SJCRH30 (cell line): ENCODE measurements around the gene CEMIP. TPM values are rescaled to one million over a fixed set of nuclear protein-coding genes. Genes with fewer than 3 reads are reported as not detected.

ENCODE experiments used
- DNase-seq, 2 experiments: peaks; one replicate each; pipeline ENCODE4 v3.0.0-alpha.2; 2015 to 2020
- H3K27ac ChIP-seq: fragments of 250-450 bp; sonication (Bioruptor Pico); 2 replicates; pipeline ENCODE4 v1.5.1; 2020; ENCODE audit warnings: mild to moderate bottlenecking, moderate library complexity
- H3K27me3 ChIP-seq: fragments of 250-450 bp; sonication (Bioruptor Pico); 2 replicates; pipeline ENCODE4 v1.5.1; 2020; ENCODE audit warnings: mild to moderate bottlenecking, moderate library complexity
- H3K36me3 ChIP-seq: fragments of 250-450 bp; sonication (Bioruptor Pico); 2 replicates; pipeline ENCODE4 v1.5.1; 2020; ENCODE audit warnings: mild to moderate bottlenecking, moderate library complexity
- H3K4me1 ChIP-seq: fragments of 250-450 bp; sonication (Bioruptor Pico); 2 replicates; pipeline ENCODE4 v1.5.1; 2020; ENCODE audit warnings: mild to moderate bottlenecking, moderate library complexity
- H3K4me3 ChIP-seq: fragments of 250-450 bp; sonication (Bioruptor Pico); 2 replicates; pipeline ENCODE4 v1.5.1; 2020; ENCODE audit warnings: mild to moderate bottlenecking, moderate library complexity
- H3K9me3 ChIP-seq: fragments of 250-450 bp; sonication (Bioruptor Pico); replicated peaks from 2 replicates; pipeline ENCODE4 v1.5.1; 2020; ENCODE audit warnings: mild to moderate bottlenecking, moderate library complexity
- total RNA-seq: library from RNA; depleted of rRNA; stranded (reverse); fragments of >200 nt; shearing (Covaris generic); gene quantifications from 2 replicates; pipeline ENCODE4 v1.2.3, GENCODE V29; 2014; rRNA removed

Gene CEMIP
- total RNA-seq = 0.20 and 0.33 TPM in 2 replicates

DNA sequence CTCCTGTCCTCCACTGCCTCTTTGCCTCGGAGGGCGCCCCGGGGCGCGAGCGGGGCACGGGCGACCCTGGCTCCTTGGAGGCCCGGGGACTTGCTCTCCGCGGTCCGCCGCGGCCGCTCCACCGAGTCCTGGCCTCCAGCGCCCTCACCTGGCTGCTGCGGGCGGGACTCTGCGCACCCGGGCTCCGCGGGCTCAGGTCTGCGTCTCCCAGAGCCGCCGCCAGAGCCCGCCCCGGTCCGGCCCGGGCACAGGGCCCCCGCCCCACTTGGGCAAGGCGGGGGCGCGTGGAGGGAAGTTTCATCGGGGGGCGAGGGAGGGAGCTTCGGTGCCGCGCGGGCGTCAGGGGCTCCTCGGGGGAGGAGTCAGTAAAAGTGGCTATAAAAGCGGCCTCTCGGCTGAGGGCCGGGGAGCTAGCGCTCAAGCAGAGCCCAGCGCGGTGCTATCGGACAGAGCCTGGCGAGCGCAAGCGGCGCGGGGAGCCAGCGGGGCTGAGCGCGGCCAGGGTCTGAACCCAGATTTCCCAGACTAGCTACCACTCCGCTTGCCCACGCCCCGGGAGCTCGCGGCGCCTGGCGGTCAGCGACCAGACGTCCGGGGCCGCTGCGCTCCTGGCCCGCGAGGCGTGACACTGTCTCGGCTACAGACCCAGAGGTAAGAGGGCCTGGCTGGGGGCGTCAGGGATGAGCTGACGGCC lies at the start of gene CEMIP:
Gene CEMIP, plus strand, starts transcription at position 407 of the 694 bp plus-strand sequence. CDS start 94,510 bp downstream, outside the sequence.
- H3K4me3 ChIP-seq = no peak within 1 kb of the TSS; the same call in 1 of the 2 replicates
- peak; percentile 21 to 32 for DNase-seq
- H3K27me3 ChIP-seq = no peaks in the 10 kb centered on the region; the same call in 1 of the 2 replicates
- H3K27ac ChIP-seq = no peak within 1 kb of the TSS
- no peaks in the 10 kb centered on the region for H3K9me3 ChIP-seq
- no peaks in the 10 kb centered on the region for H3K4me1 ChIP-seq
- no peaks in the 10 kb centered on the region for H3K36me3 ChIP-seq

DNA sequence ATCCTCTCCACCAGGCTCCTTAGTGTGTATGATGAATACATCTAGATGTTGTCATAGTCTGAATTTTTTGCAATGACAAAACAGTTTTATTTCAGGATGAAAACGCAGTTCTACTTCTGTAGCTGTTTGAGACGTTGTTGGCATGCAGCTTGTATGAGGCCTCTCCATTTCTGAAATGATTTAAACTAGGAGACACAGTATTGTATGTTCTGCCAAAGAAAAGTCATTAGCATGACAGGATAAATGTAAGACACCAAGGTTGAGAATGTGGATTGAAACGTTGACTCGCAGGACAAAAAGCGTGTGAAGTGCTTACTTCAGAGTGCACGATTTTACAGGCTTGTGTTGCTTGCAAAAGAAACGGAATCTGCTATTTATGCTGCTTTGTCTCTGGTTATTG lies 48.8 kb upstream of the CEMIP start:
- Histone ChIP-seq H3K9me3 (no peaks in the 10 kb centered on the region), H3K27me3 (no peaks in the 10 kb centered on the region), H3K27ac (no peak overlapping the region), H3K4me1 (no peaks in the 10 kb centered on the region), H3K4me3 (no peak overlapping the region), H3K36me3 (no peaks in the 10 kb centered on the region)
- DNase-seq = no peak

DNA sequence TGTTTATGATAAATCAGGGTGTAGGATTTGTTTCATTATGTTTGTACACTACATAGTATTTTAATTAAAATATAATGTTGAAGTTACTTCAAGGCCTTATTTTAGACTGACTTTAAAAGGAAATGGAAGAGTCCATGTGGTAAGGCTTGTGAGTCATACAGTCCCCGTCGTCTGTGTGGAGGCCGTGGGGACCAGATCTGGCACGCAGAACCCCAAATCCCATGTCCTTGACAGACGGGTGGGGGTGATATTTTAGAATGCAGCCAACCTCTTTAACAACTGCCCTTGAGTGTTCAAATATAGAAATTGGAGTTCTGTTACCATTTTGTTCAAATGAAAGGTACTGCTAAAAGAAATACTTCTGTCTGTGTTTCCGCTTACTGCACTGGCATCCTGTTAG lies 48.2 kb upstream of the CEMIP start:
- Histone ChIP-seq H3K27me3 (no peaks in the 10 kb centered on the region), H3K4me1 (no peaks in the 10 kb centered on the region), H3K36me3 (no peaks in the 10 kb centered on the region), H3K27ac (no peak overlapping the region), H3K4me3 (no peak overlapping the region), H3K9me3 (no peaks in the 10 kb centered on the region)
- DNase-seq = no peak

DNA sequence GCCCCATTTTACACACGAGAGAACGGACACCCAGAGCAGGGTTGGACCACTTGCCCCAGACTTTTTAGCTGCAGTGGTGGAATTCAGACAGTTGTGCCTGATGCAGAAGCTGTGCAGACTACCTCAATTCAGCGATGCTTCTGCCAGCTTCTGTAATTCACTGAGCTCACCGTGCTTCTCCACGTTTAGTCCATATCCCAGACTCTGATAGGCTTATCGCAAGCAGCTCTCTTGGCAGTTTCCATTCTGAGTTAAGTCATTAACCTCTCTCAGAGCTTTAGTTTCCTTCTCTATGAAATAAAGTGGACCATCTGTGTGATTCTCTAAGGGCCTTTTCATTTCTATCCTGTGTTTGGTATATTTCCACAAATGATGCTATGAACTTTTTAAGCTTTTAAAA lies 47.0 kb upstream of the CEMIP start:
- Histone ChIP-seq H3K4me3 (no peak overlapping the region), H3K27ac (no peak overlapping the region)

DNA sequence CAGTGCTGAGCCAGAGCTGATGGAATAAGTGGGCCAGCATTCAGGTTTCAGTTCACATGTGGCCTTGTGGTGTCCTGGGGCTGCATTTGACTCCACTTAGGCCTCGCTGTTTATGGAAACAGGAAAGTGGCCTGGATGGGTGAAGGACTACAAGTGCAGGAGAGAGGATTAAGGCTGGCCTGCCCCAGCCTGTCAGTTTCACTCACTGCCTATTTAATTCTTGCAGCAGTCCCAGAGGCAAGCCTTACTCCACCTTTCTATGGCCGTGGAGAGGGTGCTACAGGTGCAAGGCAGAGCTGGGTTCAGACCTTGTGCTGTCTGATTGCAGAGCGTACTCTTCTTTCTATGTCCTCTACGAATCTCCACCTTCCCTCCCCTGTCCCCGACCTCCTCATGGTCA lies 46.4 kb upstream of the CEMIP start:
- no peaks in the 10 kb centered on the region for H3K36me3 ChIP-seq
- H3K9me3 ChIP-seq = no peaks in the 10 kb centered on the region
- H3K4me1 ChIP-seq = no peaks in the 10 kb centered on the region
- no peak overlapping the region for H3K4me3 ChIP-seq
- no peak overlapping the region for H3K27ac ChIP-seq
- no peak for DNase-seq
- no peaks in the 10 kb centered on the region for H3K27me3 ChIP-seq

More for the DNA sequence above, 47.0 kb upstream of the CEMIP start:
- Histone ChIP-seq H3K27me3 (no peaks in the 10 kb centered on the region), H3K9me3 (no peaks in the 10 kb centered on the region), H3K4me1 (no peaks in the 10 kb centered on the region), H3K36me3 (no peaks in the 10 kb centered on the region)
- no peak for DNase-seq

DNA sequence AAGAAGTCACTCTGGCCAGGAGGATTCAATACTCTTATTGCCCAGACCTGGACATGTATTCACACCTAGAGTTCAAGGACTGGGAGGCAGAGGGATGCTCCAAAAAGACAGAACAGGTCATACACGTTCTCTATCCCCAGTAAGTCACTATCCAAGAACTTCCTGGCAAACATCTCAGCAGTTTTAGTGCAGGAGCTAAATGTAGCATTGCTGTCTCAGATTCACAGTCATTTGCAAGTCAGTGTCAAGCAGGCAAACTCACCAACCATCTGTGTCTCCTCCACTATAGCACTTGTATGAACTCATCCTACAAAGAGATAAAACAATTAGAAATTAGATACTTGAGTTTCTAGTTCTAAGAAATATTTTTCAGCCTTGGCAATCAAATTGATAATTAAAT lies 45.7 kb upstream of the CEMIP start:
- Histone ChIP-seq H3K4me1 (no peaks in the 10 kb centered on the region), H3K27ac (no peak overlapping the region), H3K36me3 (no peaks in the 10 kb centered on the region), H3K4me3 (no peak overlapping the region), H3K9me3 (no peaks in the 10 kb centered on the region), H3K27me3 (no peaks in the 10 kb centered on the region)
- DNase-seq = no peak

GRCh38 chr15:80735344-80735743 lies 43.8 kb upstream of the CEMIP start:
- no peak for DNase-seq
- Histone ChIP-seq H3K36me3 (no peaks in the 10 kb centered on the region), H3K27me3 (no peaks in the 10 kb centered on the region), H3K9me3 (no peaks in the 10 kb centered on the region), H3K27ac (no peak overlapping the region), H3K4me1 (0 out of 2 replicates have a peak, but pooled peaks cover 2% of the 10 kb centered on the region), H3K4me3 (no peak overlapping the region)

GRCh38 chr15:80736560-80736959 lies 42.6 kb upstream of the CEMIP start:
- Histone ChIP-seq H3K4me3 (no peak overlapping the region), H3K9me3 (no peaks in the 10 kb centered on the region), H3K27ac (no peak overlapping the region), H3K4me1 (0 out of 2 replicates have a peak, but pooled peaks cover 2% of the 10 kb centered on the region), H3K27me3 (no peaks in the 10 kb centered on the region), H3K36me3 (no peaks in the 10 kb centered on the region)
- DNase-seq = no peak

- Histone ChIP-seq H3K4me3 (no peak overlapping the region), H3K9me3 (no peaks in the 10 kb centered on the region), H3K4me1 (0 out of 2 replicates have a peak, but pooled peaks cover 2% of the 10 kb centered on the region), H3K27ac (no peak overlapping the region), H3K36me3 (no peaks in the 10 kb centered on the region), H3K27me3 (no peaks in the 10 kb centered on the region)
- DNase-seq = peak in 1 of 2 experiments; percentile 34
Observed at GRCh38 chr15:80739919-80740318, 39.3 kb upstream of the CEMIP start.

DNA sequence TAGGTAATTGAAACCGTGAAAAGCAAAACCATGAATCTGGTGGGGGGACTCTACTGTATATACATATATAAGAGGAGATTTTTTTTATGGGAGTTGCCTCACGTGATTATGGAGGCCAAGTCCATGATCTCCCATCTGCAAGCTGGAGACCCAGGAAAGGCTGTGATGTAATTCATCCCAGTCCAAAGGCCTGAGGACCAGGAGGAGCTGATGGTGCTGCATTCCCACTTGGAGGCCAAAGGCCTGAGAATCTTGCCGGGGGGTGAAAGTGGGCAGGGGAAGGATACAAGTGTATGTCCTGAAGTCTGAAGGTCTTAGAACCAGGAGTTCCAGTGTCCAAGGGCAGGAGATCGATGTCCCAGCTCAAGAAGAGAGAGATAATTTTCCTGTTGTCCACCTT lies 37.1 kb upstream of the CEMIP start:
- no peaks in the 10 kb centered on the region for H3K27me3 ChIP-seq
- H3K4me1 ChIP-seq = 0 out of 2 replicates have a peak, but pooled peaks cover 2% of the 10 kb centered on the region
- DNase-seq = no peak
- H3K36me3 ChIP-seq = no peaks in the 10 kb centered on the region
- no peak overlapping the region for H3K27ac ChIP-seq
- no peaks in the 10 kb centered on the region for H3K9me3 ChIP-seq
- no peak overlapping the region for H3K4me3 ChIP-seq

- Histone ChIP-seq H3K4me1 (0 out of 2 replicates have a peak, but pooled peaks cover 2% of the 10 kb centered on the region), H3K27me3 (no peaks in the 10 kb centered on the region), H3K27ac (no peak overlapping the region), H3K9me3 (no peaks in the 10 kb centered on the region), H3K36me3 (no peaks in the 10 kb centered on the region), H3K4me3 (no peak overlapping the region)
- no peak for DNase-seq
Observed at GRCh38 chr15:80743189-80743833, 35.9 kb upstream of the CEMIP start.

GRCh38 chr15:80744415-80744814 lies 34.8 kb upstream of the CEMIP start:
- Histone ChIP-seq H3K27me3 (no peaks in the 10 kb centered on the region), H3K9me3 (no peaks in the 10 kb centered on the region), H3K27ac (no peak overlapping the region), H3K4me3 (no peak overlapping the region), H3K4me1 (0 out of 2 replicates have a peak, but pooled peaks cover 2% of the 10 kb centered on the region), H3K36me3 (no peaks in the 10 kb centered on the region)
- DNase-seq = no peak

GRCh38 chr15:80744826-80745225 lies 34.3 kb upstream of the CEMIP start:
- Histone ChIP-seq H3K27ac (no peak overlapping the region), H3K4me3 (no peak overlapping the region), H3K27me3 (no peaks in the 10 kb centered on the region), H3K36me3 (no peaks in the 10 kb centered on the region), H3K4me1 (0 out of 2 replicates have a peak, but pooled peaks cover 2% of the 10 kb centered on the region), H3K9me3 (no peaks in the 10 kb centered on the region)
- DNase-seq = no peak

GRCh38 chr15:80745888-80746287 lies 33.3 kb upstream of the CEMIP start:
- Histone ChIP-seq H3K27me3 (no peaks in the 10 kb centered on the region), H3K36me3 (no peaks in the 10 kb centered on the region), H3K4me1 (no peaks in the 10 kb centered on the region), H3K9me3 (no peaks in the 10 kb centered on the region), H3K4me3 (no peak overlapping the region), H3K27ac (no peak overlapping the region)
- no peak for DNase-seq

DNA sequence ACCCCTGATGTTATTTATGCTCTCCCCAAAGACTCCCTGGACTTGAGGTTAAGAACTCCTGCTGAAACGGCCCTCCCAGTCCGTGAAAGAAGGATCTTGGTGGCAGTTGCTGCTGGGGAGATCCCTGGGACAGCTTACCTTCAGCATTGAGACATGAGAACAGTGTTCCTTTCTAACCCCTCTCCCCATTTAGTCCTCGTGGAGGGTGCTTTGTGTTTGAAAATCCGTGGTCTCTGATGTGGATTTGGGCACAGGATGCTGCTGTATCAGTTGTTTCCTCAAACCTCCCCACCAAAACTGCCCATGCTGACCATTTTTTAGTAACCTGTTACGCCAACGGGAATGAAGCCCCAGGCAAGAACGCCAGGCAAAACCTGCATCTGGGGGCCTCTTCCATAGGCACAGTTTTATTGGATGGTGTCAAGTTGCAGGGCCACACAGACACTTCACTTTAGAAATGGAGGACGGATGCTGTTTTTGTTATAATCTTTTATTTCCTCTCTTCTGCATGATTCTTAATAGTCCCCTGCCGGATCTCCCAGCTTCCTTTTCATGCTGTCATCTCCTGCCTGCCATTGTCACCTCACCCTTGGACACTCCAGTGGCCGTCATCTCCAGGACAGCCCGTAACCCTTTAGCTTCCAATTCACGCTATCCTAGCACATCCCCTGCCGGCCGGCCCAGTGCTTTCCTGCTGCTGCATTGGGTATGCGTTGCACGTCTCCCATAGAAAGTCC lies 31.7 kb upstream of the CEMIP start:
- Histone ChIP-seq H3K4me3 (peak overlapping the region; percentile 44), H3K27ac (no peak overlapping the region), H3K27me3 (no peaks in the 10 kb centered on the region), H3K36me3 (no peaks in the 10 kb centered on the region; the same call in 1 of the 2 replicates), H3K9me3 (no peaks in the 10 kb centered on the region), H3K4me1 (no peaks in the 10 kb centered on the region)
- DNase-seq = peak; percentile 35 to 69
